Smooth muscle cell of the brain vasculature (primary cell): Measurements from ENCODE around the gene DPT.

Experiments used
- DNase-seq: peaks from one replicate; pipeline ENCODE4 v3.0.0-alpha.2; 2012; ENCODE audit warnings: low read depth, low spot score

Gene DPT

GRCh38 chr1:168665975-168666374 lies 63.0 kb downstream of the DPT start:
- DNase-seq: no peak

DNA sequence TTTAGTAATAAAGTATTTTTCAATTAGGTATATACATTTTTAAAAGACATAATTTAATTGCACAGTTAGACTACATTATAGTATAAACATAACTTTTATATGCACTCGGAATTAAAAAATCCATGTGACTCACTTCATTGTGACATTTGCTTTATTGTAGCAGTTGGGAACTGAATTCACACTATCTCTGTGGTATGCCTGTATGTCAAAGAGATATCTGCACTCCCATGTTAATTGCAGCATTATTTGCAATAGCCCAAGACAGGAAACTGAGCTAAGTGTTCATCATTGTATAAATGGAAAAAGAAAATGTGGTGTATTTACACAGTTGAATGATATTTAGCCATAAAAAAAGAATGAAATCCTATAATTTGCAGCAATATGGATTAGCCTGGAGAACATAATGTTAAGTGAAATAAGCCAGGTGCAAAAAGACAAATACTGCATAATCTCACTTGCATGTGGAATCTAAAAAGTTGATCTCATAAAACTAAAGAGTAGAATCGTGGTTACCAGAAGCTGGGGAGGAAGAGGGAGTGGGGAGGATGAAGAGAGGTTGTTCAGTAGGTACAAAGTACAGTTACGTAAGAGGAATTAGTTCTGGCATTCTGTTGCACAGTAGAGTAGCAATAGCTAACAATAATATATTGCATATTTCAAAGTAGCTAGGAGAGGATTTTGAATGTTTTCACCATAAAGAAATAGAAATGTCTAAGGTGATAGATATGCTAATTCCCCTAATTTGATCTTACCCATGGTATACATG lies 64.8 kb downstream of the DPT start:
- no peak for DNase-seq

GRCh38 chr1:168656485-168656884 lies 72.5 kb downstream of the DPT start:
- DNase-seq: no peak

GRCh38 chr1:168654198-168654915 lies 74.6 kb downstream of the DPT start:
- no peak for DNase-seq

DNA sequence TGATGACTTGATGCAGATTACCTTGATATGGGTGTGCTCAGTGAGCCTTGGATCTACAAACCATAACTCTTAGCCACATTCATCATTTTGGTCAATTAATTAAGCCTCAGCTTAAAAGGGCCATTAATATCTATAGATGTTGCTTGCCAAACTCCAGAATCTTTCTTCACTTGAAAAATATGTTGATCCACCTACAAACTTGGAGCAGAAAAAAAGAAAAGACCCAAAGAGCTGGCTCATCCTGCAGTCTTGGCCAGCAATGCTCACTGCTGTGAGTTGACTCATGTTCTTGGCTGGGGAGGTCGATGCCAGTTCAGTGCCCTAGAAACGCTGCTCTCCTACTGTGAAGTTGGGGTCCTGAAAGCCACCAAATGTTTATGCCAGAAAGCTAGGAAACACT lies 75.4 kb downstream of the DPT start:
- DNase-seq: no peak

GRCh38 chr1:168645721-168646120 lies 83.3 kb downstream of the DPT start:
- DNase-seq: no peak
